ENCODE measurements around the gene RAC3.

DNA sequence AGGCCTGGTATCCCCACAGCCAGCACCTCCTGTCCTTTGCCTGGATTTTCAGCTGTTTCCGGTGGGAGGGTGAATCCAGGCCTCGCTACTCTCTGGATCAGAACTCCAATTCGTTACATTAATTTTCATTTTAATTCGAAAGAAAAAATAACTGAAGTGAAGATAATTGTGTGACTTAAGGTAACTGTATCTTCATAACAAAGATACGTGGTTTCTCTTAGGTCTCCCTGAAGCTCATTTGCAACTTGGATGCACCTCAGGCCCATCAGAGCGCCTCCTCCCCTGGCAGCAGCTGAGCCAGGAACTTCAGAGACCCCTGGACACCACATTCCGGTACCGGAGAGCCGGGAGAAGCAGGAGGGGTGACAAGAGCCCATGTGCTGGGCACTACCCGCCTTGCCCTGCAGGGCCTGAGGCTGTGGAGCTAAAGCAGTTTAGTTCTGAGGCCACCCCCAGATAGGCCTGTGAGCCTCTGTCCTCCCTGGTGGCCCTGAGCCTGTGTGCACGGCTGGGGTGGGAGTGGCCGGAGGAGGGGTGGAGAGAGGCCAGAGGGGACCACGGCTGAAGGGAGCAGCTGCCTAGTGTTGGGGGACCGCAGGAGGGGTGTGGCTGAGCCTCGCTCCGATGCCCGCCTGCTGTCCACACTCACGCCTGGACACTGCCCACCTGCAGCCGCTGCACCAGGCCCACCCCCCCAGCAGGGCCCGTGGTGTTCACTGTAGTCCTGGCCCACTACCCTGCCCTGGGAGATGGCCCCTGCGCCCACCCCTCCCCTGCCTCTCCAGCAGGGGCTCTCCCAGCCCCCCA, 45.5 kb downstream of the RAC3 start:
- TF ChIP-seq POLR2A (IDR thresholded peaks at IDR 0.05) = no peak
- TF ChIP-seq POLR2AphosphoS5 (IDR thresholded peaks at IDR 0.05) = no peak
- TF ChIP-seq, protein P1, sequence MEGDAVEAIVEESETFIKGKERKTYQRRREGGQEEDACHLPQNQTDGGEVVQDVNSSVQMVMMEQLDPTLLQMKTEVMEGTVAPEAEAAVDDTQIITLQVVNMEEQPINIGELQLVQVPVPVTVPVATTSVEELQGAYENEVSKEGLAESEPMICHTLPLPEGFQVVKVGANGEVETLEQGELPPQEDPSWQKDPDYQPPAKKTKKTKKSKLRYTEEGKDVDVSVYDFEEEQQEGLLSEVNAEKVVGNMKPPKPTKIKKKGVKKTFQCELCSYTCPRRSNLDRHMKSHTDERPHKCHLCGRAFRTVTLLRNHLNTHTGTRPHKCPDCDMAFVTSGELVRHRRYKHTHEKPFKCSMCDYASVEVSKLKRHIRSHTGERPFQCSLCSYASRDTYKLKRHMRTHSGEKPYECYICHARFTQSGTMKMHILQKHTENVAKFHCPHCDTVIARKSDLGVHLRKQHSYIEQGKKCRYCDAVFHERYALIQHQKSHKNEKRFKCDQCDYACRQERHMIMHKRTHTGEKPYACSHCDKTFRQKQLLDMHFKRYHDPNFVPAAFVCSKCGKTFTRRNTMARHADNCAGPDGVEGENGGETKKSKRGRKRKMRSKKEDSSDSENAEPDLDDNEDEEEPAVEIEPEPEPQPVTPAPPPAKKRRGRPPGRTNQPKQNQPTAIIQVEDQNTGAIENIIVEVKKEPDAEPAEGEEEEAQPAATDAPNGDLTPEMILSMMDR (IDR thresholded peaks at IDR 0.05) = no peak
- TF ChIP-seq EP300 (IDR thresholded peaks at IDR 0.05) = no peak

All from gastroesophageal sphincter (tissue), 3 donors.